ENCODE data around the gene MAB21L4.

Gene MAB21L4

DNA sequence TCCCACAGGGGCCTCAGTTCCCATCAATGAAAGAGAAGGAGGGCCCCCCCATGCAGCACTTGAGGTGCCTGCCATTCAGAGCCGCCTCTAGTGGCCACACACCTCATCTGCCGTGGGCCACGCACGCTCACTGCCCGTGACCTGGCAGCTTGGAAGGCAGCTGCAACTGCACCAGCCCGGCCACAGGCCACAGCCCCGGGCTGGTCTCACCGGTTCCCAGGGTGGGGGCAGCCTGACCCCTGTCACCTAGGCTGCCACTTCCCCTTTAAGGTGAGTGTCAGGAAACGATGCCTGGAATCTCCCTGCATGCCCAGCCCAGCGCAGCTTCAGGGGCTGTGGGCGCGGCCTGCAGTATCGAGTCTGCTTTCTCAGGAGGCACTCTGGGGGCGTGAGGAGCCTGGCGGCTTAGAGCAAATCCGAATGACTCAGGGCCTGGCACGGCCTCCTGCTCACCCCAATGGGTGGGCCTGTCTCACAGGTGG, 2.6 kb downstream of the MAB21L4 start:
- no peak for TF ChIP-seq EZH2phosphoT487 (IDR thresholded peaks at IDR 0.05; ENCODE audit: borderline replicate concordance, low read length)
- TF ChIP-seq CTCF (IDR thresholded peaks at IDR 0.05; ENCODE audit: low read depth, low read length, poor library complexity, severe bottlenecking): no peak
- H3K79me2 ChIP-seq (ENCODE audit: control insufficient read depth, low read length): no peaks in the 10 kb centered on the region
- H3K4me2 ChIP-seq (ENCODE audit: low read length): no peak overlapping the region
- no peaks in the 10 kb centered on the region for H3K36me3 ChIP-seq (ENCODE audit: control insufficient read depth, low read length)
- no peaks in the 10 kb centered on the region for H3K9me2 ChIP-seq (replicated peaks; ENCODE audit: control insufficient read depth, low read length)
- no peaks in the 10 kb centered on the region for H4K20me1 ChIP-seq (ENCODE audit: control insufficient read depth, insufficient read depth, low read depth, low read length)
- H3K9me3 ChIP-seq (ENCODE audit: control insufficient read depth, insufficient read depth, low read length): no peaks in the 10 kb centered on the region
- no peaks in the 10 kb centered on the region for H3F3A ChIP-seq (ENCODE audit: control insufficient read depth, insufficient read depth)
- H3K27ac ChIP-seq (ENCODE audit: low read depth, low read length): no peak overlapping the region
- H3K4me1 ChIP-seq (ENCODE audit: control insufficient read depth, low read length): no peaks in the 10 kb centered on the region
- H3K4me3 ChIP-seq (ENCODE audit: low read length): no peak overlapping the region
- H3K27me3 ChIP-seq (ENCODE audit: control insufficient read depth, low read length): no peaks in the 10 kb centered on the region

DNA sequence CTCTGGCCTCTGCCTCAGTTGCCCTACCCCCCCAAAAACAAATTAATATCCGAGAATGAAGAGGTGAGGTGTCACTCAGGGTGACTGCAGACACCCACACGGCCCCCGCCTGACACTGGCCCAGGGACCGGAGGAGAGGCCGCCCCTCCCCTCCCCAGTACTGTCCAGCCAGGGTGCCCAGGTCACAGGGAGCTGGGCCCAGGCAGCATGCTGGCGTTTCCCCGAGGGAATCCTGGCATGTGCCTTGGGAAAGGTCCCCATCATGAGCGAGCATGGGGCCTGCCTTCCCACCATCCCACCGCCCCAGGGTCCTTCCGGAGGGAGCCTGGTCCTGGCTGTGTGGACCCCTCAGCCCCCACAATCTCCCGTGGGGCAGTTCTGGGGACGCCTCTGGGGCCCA, 3.0 kb downstream of the MAB21L4 start:
- Histone ChIP-seq H3K4me3 (ENCODE audit: low read length) (no peak overlapping the region), H3K9me2 (replicated peaks; ENCODE audit: control insufficient read depth, low read length) (no peaks in the 10 kb centered on the region), H3K9me3 (ENCODE audit: control insufficient read depth, insufficient read depth, low read length) (no peaks in the 10 kb centered on the region), H3K27me3 (ENCODE audit: control insufficient read depth, low read length) (no peaks in the 10 kb centered on the region), H3K79me2 (ENCODE audit: control insufficient read depth, low read length) (no peaks in the 10 kb centered on the region), H4K20me1 (ENCODE audit: control insufficient read depth, insufficient read depth, low read depth, low read length) (no peaks in the 10 kb centered on the region), H3K27ac (ENCODE audit: low read depth, low read length) (no peak overlapping the region), H3K4me2 (ENCODE audit: low read length) (no peak overlapping the region), H3K36me3 (ENCODE audit: control insufficient read depth, low read length) (no peaks in the 10 kb centered on the region), H3F3A (ENCODE audit: control insufficient read depth, insufficient read depth) (no peaks in the 10 kb centered on the region), H3K4me1 (ENCODE audit: control insufficient read depth, low read length) (no peaks in the 10 kb centered on the region)
- no peak for TF ChIP-seq CTCF (IDR thresholded peaks at IDR 0.05; ENCODE audit: low read depth, low read length, poor library complexity, severe bottlenecking)
- TF ChIP-seq EZH2phosphoT487 (IDR thresholded peaks at IDR 0.05; ENCODE audit: borderline replicate concordance, low read length): no peak

DNA sequence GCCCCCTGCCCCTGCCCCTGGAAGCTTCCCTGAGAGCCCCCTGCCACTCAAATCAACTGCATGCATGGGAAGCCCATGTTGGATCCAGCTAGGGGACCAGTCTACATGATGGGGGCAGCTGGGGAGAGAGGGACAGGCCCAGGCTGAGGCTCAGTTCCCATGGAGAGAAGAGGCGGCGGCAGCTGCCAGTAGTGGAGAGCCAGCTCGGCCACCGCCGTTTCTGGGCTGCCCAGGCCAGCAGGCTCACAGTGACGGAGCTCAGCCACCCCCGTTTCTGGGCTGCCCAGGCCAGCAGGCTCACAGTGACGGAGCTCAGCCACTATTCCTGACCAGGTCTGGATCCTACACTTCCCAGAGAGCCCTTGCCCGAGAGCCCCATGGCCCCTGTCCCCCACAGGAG, 3.6 kb downstream of the MAB21L4 start:
- H3K27ac ChIP-seq (ENCODE audit: low read depth, low read length): no peak overlapping the region
- no peaks in the 10 kb centered on the region for H3K4me1 ChIP-seq (ENCODE audit: control insufficient read depth, low read length)
- H4K20me1 ChIP-seq (ENCODE audit: control insufficient read depth, insufficient read depth, low read depth, low read length): no peaks in the 10 kb centered on the region

More for the DNA sequence above, 3.6 kb downstream of the MAB21L4 start:
- no peaks in the 10 kb centered on the region for H3K9me2 ChIP-seq (replicated peaks; ENCODE audit: control insufficient read depth, low read length)
- no peak overlapping the region for H3K4me3 ChIP-seq (ENCODE audit: low read length)
- no peaks in the 10 kb centered on the region for H3K79me2 ChIP-seq (ENCODE audit: control insufficient read depth, low read length)
- H3K9me3 ChIP-seq (ENCODE audit: control insufficient read depth, insufficient read depth, low read length): no peaks in the 10 kb centered on the region
- no peaks in the 10 kb centered on the region for H3K27me3 ChIP-seq (ENCODE audit: control insufficient read depth, low read length)
- H3K36me3 ChIP-seq (ENCODE audit: control insufficient read depth, low read length): no peaks in the 10 kb centered on the region
- TF ChIP-seq EZH2phosphoT487 (IDR thresholded peaks at IDR 0.05; ENCODE audit: borderline replicate concordance, low read length) (no peak), CTCF (IDR thresholded peaks at IDR 0.05; ENCODE audit: low read depth, low read length, poor library complexity, severe bottlenecking) (no peak)
- H3K4me2 ChIP-seq (ENCODE audit: low read length): no peak overlapping the region
- H3F3A ChIP-seq (ENCODE audit: control insufficient read depth, insufficient read depth): no peaks in the 10 kb centered on the region

Data from DOHH2 (cell line).